Metanephros (tissue), 1 donor: ENCODE results near the gene FIBIN. TPM values are rescaled to one million over a fixed set of nuclear protein-coding genes. Genes with fewer than 3 reads are reported as not detected.

Source experiments
- total RNA-seq: library from RNA; depleted of rRNA; stranded (reverse); fragments of >200 nt; gene quantifications from one replicate; pipeline ENCODE4 v1.2.3, GENCODE V29; 2014

Gene FIBIN
- total RNA-seq: 21.3 TPM

DNA sequence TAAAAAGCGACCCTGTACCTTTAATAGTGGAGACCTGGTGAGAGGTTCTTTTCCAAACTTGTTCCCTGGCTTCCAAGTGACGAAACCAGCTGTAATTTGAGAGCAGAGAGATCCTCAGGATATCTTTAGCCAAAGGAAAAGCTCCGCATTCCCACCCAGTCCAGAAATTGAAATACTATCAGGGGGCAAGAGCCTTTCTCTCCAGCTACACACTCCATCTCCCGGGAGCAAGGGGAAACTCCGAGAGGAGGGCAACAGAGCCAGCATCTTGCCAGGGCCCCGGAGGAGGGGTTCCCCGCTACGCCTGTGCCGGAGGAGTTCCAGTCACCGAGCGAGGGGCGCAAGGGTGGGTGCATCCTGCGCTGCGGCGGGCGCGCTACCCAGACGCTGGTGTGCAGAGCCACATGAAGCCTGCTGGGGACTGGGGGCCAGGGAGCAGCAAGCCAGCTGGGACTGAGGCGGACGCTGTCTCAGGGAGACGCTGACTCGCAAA lies at the start of gene FIBIN:
Gene FIBIN (plus strand): TSS at position 148 of the 493 bp plus-strand sequence. CDS start 415 bp downstream, outside the sequence.

DNA sequence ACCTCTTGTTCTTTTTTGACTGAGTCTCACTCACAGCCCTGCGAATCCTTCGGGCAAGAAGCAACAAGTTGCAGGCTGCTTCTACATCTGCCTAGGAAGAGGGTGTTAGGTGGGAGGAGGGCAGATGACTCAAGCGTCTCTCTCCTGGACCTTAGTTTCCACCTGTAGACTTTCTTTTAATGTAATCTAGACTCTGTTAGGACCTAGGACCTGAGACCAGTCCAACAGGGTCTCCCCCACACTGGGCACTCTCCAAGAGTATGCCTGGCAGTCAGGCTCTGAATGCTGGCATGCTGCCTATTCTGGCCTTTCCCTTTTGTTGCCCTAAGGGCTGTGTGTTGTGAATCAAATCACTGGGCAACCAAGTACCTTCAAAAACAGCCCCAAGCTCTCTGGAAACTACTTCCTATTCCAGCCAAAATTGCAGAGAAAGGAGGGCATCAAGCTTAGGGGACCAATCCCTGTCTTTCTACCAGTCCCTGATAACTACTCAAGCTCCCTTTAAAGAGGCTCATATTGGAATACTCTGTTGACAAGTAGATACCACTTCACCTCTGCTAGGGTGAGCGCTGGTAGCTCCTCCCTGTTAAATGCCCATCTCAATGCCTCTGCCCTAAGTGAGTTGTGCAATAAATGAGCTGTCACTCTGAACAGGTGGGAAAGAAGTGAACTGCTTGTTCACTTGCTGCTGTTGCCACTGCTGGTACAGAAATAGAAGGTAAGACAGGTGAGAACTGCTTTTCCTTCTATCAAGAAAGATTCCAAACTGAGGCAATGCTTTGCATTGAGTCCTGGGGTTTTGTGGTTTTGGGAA lies 46.6 kb downstream of the FIBIN start, which contains the start of gene BBOX1:
Gene BBOX1 (plus strand): TSS at position 514 of the 814 bp plus-strand sequence. CDS start 14,616 bp downstream, outside the sequence.

Other genes with a start within 250 kb of the FIBIN start
- 12.7 TPM for gene BBOX1, start 46.7 kb downstream of the FIBIN start, total RNA-seq